ENCODE results near the gene CHST11.

CHST11 gene

DNA sequence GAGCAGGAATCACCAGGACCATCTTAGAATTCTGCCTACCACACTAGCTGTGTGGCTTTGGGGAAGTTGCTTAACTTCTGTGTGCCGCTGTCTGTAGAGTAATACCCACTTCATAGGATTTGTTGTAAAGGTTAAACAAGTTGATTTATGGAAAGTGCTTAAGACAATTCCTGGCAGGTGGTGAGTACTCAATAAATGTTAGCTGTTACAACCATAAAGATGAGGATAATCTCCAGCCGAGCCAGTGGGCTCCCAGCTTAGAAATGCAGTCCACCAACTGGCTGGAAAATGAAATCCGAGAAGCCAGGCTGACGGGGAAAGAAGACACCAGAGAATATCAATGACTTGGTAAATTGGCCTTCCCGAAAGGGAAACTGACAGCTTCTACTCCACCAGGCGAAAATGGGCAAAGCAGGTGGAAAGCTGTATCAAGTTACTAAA is 173.5 kb downstream of the CHST11 start:
- no peak for DNase-seq (ENCODE audit: low read depth in 3 of 3)

DNA sequence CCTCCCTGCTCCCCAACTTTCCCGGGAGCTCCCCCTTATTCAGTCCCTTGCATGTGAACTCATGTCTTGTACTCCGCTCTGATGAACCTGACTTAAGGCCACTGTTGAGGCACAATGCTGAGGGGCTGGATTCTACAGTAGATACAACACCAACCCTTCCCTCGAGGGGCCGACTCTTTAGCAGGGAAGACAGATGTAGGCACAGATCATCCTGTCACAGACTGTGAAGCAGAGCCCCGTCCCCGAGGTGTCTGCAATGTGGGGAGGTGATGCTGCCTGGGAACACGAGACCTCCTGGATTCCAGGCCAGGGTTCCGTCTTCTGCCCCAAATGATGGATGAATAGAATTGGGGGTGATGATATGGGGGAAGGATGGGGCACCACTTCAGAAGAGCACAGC is 175.1 kb downstream of the CHST11 start:
- no peak for DNase-seq (ENCODE audit: low read depth in 3 of 3)

DNA sequence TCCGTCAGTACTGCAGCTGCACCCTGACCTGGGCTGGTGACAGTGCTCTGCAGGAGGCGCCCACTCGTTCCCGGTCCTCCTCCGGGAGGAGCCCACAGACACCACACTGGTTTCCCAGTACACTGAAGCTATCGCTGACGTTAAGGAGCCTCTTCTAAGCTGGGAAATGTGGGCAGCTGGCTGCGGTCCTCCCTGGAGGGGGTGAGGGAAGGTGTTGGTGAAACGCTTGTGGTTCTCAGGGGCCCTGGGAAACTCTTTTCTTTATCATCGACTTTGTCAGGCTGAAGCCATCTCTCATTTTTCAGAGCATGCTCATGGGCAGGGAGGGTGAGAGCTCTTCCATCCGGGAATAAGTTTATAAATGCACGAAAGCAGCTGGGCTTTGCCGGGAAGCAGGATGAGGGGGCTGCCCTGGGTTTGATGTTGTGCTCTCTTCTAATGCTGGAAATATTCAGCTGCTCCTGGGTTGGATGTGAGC is 176.0 kb downstream of the CHST11 start:
- no peak for DNase-seq (ENCODE audit: low read depth in 3 of 3)

DNA sequence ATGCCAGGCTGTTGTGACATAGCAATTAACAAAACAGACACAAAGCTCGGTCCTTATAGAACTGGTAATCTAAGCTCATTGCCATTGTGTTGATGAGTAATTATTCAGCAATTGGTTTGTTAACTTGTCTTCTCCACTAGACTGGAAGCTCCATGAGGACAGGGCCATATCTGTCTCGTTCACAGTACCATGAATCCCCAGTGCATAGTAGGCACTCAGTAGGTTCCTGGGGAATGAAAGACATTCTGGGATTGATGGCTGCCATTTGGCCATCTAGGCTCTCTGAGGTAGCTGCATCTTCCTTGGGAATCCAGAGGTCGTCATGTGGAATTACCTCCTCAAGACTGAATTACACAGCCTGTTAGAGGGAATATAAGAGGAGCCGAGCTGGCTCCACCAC is 177.3 kb downstream of the CHST11 start:
- no peak for DNase-seq (ENCODE audit: low read depth in 3 of 3)

DNA sequence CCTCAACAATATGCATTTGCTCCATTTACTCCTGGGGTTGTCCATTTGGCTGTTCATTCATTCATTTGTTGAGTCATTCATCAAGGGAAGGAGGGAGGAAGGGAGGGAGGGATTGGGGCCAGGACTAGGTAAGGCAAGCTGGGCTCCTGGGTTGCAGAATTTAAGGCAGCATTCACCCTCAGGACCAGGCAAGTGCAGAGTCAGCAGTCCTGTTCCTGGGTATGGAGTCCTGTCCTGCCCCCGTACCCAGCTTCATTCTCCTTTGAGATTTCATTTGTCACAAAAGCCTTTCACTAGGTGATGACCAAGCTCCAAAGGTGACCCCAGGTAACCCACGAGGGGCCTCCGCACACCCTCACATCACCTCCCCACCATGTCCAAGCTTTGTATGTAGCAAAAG is 178.1 kb downstream of the CHST11 start:
- no peak for DNase-seq (ENCODE audit: low read depth in 3 of 3)

DNA sequence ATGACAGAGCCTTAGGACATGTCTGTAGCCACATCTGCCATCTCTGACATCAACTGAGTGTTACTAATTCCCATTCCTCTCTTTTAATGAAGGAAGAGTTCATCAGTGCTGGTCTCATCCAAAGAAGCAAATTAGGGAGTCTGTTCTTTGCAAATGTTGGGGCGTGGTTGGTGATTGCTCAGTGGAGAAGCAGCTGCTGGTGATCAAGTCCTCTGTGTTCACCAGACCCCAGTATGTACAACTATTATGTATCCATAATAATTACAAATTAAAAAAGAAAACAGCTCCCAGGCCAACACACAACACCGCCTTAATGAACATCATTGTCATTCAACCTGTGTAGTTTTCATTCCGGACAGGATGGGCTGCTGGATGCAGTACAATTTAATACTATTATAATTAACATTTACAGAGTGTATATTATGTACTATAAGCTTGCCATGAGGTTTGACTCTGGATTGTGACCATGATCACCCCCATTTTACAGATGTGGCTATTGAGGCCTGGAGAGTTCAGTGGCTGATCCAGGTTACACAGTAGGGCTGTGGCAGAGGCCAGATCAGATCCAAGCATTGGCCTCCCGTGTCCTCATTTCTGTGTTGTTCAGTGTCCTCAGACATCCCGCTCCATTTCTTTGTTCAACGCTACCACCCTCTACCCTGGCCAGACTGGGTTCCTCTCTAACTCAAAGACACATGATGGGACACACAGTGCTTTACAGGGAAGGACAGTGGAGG is 179.0 kb downstream of the CHST11 start:
- no peak for DNase-seq (ENCODE audit: low read depth in 3 of 3)

DNA sequence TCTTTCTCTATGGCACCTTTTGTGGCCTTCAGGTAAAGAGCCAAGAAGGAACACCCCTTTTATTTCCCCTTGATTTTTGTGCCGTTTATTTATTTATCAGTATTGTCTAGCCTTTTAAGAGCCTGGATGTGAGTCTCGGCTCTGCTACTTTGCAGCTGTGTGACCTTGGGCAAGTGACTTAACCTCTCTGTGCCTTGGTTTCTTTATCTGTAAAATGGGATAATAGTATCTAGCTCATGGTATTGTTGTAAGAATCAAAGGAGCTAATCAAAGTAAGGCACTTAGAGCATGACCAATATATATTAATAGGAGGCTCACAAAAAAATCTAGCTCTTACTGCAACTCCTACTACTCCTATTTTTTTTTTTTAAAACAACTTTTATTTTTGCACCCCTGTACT is 179.7 kb downstream of the CHST11 start:
- DNase-seq (ENCODE audit: low read depth in 3 of 3), result no peak

DNA sequence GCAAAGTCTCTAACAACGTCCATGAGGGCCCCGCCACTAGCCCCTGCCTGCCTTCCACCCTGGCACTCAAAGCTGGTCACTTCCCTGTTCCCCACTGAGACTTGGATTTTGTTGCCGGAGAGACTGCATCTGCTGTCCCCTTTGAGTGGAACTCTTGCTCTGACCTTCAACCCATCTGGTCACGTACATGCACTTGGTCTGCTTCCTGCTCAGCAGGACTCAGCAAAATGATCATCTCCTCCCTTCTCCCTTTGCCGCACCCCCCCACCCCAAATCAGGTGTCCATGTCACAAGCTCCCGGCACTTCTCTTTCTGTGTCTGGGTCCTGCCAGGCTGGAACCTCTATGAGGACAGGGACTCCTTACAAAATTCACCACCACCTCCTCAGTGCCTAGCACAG is 180.9 kb downstream of the CHST11 start:
- DNase-seq (ENCODE audit: low read depth in 3 of 3), result no peak

DNA sequence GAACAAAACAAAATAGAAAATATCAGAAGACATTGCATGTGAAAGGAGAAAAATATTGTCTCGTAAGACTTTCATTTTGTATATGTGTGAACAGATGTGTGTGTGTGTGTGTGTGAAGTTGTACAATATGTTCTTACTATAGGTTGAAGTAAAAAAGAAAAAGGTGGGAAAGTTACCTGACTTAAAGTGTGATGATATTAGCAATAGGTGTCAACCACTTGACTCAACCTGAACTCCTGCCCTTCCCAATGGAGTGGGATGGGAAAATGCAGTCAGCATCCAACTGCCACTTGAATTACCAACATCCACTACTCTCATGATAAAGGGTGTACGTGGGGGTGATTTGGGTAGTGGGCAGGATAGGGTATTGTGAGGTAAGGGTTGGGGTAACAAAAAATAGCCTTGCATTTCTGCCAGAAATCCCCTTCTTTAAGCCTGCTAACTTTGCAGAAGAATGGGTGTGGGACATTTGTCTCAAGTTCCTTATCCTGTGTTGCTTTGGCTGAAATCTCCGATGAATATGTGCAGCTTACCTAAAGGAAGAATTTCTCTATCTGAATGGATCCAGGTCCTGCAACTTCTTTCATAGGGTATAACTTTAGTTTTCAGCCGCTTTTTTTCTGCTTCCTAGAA is 181.6 kb downstream of the CHST11 start:
- DNase-seq (ENCODE audit: low read depth in 3 of 3), result no peak

DNA sequence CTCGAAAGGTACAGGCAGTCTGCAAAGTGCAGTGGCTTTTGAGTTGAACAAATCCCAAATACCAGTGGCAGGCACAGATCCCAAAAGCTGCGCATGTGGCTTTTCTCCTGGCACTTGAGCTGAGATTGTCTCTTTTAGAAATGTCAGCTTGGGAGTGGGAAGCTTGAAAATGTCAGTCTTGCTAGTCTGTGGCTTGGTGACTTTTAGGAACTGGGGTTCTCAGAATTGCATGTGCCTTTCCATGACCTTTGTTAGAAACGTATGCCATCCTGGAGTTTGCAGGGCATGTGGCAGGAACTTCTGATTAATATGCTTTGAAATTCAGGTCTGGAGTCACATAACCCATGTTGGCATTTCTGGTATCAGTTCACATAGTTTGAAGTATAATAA is 182.1 kb downstream of the CHST11 start:
- DNase-seq (ENCODE audit: low read depth in 3 of 3), result no peak

DNA sequence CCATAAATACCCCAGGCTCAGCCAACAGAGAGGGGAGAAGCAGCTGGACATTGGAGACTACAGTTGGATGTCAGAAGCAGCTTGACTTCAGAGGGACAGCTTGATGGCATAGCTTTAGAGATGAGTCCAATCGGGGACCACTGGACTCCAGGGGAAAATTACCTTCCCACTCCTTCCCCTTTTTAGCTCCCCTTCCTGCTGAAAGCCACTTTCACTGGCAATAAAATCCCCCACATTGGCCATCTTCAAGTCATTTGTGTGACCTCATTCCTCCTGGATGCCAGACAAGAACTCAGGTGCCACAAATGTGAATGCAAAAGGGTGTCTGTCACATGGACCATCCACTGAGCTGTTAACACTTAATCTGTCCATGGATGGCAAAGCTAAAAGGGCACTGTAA is 184.2 kb downstream of the CHST11 start:
- no peak for DNase-seq (ENCODE audit: low read depth in 3 of 3)

DNA sequence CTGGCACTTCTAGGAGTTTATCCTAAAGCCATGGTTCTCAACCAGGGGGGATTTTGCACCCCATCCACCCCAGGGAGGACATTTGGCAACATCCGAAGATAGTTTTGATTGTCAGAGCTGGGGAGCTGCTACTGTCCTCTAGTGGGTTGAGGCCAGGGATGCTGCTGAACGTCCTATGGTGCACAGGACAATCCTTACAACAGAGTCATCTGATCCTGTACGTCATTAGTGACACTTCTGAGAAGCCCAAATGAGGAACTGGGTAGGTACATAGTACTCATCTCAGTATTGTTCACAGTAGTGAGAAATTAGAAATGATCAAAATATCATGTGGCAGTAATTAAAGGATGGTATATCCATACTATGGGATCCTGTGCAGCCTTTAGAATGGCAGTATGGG is 185.1 kb downstream of the CHST11 start:
- no peak for DNase-seq (ENCODE audit: low read depth in 3 of 3)

DNA sequence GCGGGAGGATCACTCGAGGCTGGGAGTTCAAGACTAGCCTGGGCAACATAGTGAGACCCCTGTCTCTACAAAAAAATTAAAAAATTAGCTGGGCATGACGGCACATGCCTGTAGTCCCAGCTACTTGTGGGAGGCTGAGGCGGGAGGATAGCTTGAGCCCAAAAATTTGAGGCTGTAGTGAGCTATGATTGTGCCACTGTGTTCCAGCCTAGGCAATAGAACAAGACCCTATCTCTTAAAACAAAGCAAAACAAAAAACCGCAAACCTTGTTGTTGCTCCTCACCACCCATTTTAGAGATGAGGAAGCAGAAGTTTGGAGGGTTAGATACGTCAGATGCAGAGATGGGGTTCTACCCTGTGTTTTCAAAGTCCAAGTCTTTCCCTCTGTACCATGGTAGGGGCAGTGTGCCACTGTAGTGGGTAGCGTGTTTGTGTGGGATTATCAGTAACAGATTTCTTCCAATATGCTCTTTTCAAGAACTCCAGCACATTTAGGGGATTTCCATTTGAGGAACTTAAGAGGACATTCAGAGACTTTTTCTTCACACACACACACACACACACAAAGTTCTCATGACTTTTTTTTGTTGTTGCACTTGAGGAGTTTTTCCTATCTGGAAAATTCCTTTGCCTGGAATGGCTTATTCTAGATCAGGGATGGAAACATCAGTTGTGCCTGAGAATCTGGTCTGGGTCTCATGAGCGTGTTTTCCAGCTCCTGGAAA is 186.5 kb downstream of the CHST11 start:
- DNase-seq (ENCODE audit: low read depth in 3 of 3), result no peak

DNA sequence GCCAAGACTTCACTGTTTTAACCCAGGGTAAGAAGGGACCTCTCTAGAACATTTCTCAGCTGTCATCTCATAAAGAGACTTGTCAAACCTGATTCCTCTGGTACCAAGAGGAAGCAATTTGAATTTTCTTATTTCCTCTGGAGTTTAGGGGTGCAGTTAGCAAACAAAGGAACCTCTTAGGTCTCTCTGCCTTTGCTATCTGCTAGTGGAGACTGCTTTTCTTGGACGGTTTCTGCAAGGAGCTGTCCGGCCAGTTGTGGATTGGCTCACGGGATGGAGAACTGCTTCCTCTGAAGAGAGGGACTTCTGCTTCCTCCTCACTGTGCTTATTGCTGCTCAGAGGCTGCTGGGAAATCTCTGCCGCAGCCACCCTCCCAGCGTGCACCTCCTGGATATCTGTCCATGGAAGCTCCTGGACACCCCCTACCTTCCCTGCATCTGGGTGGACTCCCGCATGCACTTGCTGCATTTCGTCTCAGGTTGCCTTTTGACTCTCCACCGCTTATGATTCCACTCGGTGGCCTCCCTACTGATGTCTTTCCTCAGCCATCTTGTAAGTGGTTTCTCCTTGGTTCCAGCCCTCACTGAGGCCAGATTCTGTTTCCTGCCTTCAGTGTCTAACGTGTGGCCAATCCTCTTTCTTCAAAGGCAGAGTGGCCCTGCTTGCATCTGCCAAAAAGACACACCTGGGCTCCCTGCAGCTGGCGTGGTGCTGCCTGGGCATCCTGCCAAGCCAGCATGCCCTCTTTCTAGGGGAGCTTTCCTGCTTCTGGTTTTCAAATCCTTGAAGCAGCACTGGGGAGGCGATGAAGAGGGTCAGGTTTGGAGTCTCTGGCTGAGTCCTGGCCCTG is 187.3 kb downstream of the CHST11 start:
- DNase-seq (ENCODE audit: low read depth in 3 of 3), result no peak

DNA sequence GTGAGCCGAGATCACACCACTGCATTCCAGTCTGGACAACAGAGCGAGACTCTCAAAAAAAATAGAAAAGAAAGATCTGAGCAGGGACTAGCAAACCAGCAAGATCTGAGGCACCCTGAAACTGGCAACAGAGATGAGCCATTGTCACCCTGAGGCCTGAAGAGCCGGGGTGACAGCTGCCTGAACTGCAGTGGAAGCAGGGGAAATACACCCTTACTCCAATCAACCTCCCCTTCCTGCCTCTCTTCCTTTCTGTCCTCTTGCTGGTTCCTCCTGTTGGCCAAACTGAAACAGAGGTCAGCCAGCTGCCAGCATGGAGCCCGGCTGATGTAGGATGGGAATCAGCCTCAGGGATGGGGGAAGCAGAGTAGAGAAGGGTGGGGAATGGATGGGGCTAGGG is 192.0 kb downstream of the CHST11 start:
- no peak for DNase-seq (ENCODE audit: low read depth in 3 of 3)

DNA sequence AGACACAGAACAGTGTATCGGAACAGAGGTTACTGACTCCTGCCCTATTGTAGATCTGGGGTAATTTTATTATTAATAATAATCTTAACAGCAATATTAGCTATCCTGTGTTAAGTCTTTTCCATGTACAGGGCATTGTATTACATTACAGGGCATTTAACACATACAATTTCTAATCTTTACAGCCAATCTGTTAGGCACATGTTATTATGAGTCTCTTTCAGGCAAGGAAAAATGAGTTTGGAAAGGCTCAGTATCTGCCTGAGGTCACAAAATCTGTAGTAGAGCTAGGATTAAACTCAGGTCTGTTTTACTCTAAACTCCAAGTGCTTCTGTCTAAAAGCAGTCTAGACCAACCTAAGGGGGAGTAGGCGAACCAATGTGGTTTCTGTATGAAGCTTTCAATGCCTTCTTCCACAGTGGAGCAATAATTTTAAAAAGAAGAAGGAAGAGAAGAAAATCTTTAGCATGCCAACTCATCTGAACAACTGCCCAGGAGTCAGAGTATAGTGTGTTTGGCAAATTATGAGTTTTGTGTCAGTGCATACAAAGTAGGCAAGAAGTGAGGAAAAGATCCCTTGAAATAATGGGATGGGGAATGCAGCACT is 192.6 kb downstream of the CHST11 start:
- DNase-seq (ENCODE audit: low read depth in 3 of 3), result no peak

DNA sequence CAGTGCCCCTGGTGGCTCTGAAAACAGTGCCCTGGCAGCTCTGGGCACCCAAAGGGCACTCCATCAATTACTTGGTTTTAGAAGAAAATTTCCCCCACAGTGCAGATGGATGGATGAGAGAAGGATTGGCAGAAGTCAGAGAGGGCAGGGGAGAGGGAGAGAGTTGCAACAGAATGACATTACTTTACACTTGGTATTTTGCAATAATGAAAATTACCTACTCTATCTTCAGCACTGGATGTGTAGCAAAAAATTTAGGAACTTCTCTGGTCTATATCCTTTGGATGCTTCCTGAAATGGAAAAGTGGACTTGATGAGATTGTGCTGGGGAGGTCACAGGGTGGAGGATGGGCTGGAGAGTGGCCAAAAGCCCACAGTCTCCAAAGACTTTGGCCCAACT is 193.2 kb downstream of the CHST11 start:
- DNase-seq (ENCODE audit: low read depth in 3 of 3), result no peak

DNA sequence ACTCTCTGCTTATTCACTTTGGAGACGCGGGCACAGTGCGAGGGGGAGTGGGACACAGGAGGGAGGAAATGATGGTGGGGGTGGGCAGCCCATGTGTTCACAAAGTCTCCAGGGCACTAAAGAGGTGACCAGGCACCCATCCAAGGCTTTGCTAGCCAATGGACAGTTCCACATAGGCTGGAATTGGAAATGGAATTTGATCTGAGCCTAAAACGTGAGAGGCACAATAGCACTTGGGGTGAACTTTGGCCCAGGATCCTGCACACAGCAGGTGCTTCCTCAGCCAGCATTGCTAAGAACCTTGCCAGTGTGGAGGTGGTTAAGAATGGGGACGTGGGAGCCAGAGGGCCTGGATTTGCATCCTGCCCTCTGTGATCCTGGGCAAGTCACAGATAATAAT is 193.8 kb downstream of the CHST11 start:
- no peak for DNase-seq (ENCODE audit: low read depth in 3 of 3)

DNA sequence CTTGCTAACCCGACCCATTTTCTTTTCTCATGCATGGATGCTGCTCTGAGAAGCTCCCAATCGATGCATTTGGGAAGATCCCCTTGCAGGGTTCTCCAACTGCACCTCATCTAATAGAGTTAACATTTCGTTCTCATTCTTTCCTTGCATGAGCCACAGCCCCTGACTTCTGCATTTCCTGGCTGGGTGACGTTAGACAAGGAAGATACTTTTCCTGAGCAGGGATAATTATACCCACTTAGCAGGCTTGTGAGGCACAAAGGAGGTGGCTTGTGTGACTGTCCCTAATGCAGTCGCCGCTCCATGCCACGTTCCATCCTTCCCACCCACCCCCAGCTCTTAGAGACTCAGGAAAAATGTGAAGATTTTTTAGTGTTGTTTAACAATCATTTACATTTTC is 195.1 kb downstream of the CHST11 start:
- no peak for DNase-seq (ENCODE audit: low read depth in 3 of 3)

DNA sequence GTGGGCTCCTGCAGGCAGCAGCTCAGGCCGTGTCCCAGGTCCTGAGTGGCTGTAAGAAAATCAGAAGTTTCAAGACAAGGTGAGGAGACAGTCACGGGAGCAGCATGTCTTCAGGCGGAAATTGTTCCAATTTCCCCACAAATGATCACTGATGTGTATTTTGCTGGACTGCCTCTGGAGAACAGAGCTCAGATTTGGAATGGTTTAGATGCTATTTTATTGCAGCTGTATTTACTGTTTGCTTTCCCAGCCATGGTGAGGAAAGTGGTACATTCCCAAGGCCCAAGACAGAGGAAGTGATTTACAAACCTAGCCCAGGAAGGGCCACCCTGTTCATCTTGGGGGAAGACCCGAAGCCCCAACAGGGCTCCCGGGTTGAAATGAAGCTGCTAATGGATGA is 195.6 kb downstream of the CHST11 start:
- no peak for DNase-seq (ENCODE audit: low read depth in 3 of 3)

DNA sequence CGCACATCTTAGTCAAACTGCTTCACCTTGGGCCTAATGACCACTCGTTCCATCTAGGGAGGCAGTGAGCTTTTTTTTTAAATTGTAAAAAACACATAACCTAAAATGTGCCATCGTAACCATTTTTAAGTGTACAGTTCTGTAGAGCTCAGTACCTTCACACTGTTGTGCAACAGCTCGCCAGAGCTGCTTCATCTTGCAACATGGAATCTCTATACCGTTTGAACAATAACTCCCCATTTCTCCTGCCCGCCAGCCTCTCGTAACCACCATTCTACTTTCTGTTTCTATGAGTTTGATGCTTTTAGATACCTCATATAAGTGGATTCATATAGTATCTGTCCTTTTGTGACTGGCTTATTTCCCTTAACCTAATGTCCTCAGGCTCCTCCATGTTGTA is 196.2 kb downstream of the CHST11 start:
- DNase-seq (ENCODE audit: low read depth in 3 of 3), result no peak
